IPS-15b (cell line): Measurements from ENCODE around the gene RNASE12.
"Not testable (repeated sequence)": the region's sequence is repeated elsewhere in the genome, so short reads cannot be mapped to it uniquely, and the experiment has no call there.

Source experiments
- H3K27me3 ChIP-seq: one replicate; pipeline ENCODE4 v1.6.1; 2013; ENCODE audit warnings: low read length; ENCODE audit not compliant: control insufficient read depth, insufficient read depth
- H3K36me3 ChIP-seq: one replicate; pipeline ENCODE4 v1.6.1; 2013; ENCODE audit warnings: low read length; ENCODE audit not compliant: control insufficient read depth, insufficient read depth
- H3K4me1 ChIP-seq: one replicate; pipeline ENCODE4 v1.6.1; 2013; ENCODE audit warnings: mild to moderate bottlenecking, low read length; ENCODE audit not compliant: control insufficient read depth, insufficient read depth
- H3K4me3 ChIP-seq: one replicate; pipeline ENCODE4 v1.5.1; 2013; ENCODE audit warnings: low read depth, low read length
- H3K9ac ChIP-seq: one replicate; pipeline ENCODE4 v1.6.1; 2013; ENCODE audit warnings: low read depth, mild to moderate bottlenecking, low read length
- H3K9me3 ChIP-seq: one replicate; pipeline ENCODE4 v1.6.1; 2013; ENCODE audit warnings: mild to moderate bottlenecking, low read length; ENCODE audit not compliant: control insufficient read depth, insufficient read depth

The RNASE12 gene

GRCh38 chr14:20569066-20569465 is 22.1 kb downstream of the RNASE12 start:
- no peaks in the 10 kb centered on the region for H3K36me3 ChIP-seq
- no peak overlapping the region for H3K4me3 ChIP-seq
- H3K4me1 ChIP-seq, result no peaks in the 10 kb centered on the region
- peaks cover 7% of the 10 kb centered on the region for H3K9me3 ChIP-seq
- H3K9ac ChIP-seq, result no peak overlapping the region
- H3K27me3 ChIP-seq, result no peaks in the 10 kb centered on the region

DNA sequence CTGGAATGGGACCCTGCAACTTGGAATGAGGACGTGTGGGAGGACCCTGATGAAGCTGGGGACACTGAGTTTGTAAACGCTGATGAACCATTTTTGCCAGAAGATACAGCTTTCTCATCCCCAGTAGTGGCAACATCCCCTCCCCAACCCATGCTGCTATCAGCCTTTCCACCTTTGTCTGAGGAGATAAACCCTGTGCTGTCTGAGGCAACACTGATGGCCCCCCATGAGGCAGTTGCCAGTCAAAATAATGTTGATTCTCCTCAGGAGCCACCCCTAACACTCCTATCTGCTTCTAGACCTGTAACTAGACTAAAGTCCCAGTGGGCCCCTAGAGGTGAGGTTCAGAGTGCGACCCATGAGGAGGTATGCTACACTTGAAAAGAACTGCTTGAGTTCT is 22.8 kb downstream of the RNASE12 start:
- Histone ChIP-seq H3K36me3 (no peaks in the 10 kb centered on the region), H3K9ac (no peak overlapping the region), H3K9me3 (peaks cover 7% of the 10 kb centered on the region), H3K27me3 (no peaks in the 10 kb centered on the region), H3K4me3 (no peak overlapping the region), H3K4me1 (no peaks in the 10 kb centered on the region)

GRCh38 chr14:20567199-20567598 is 24.0 kb downstream of the RNASE12 start:
- H3K4me1 ChIP-seq, H3K36me3 ChIP-seq, H3K9ac ChIP-seq, H3K4me3 ChIP-seq, H3K27me3 ChIP-seq, H3K9me3 ChIP-seq: not testable (repeated sequence)

- H3K27me3 ChIP-seq, result no peaks in the 10 kb centered on the region
- H3K36me3 ChIP-seq, result no peaks in the 10 kb centered on the region
- H3K4me1 ChIP-seq, result no peaks in the 10 kb centered on the region
- peaks cover 7% of the 10 kb centered on the region for H3K9me3 ChIP-seq
- no peak overlapping the region for H3K4me3 ChIP-seq
- no peak overlapping the region for H3K9ac ChIP-seq
Measured at GRCh38 chr14:20564501-20564997, 26.6 kb downstream of the RNASE12 start.

DNA sequence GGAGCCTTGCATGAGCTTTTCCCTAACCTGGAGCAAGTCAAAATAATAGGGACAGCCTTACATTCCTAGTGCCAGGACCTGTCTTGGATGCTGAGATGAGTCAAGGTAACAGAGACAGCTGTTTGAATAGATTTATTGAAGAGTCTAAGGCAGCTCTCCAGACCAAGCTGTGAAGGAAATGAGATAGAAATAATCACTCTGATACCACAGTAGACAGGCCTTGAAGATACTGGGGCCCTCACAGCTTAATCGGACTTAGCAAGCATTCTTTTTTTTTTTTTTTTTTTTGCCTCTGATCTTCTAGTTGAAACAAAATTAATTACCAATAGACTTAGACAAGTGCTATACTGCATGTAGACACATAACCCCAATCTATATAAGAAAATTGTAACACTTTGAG is 27.2 kb downstream of the RNASE12 start:
- Histone ChIP-seq H3K9me3 (peaks cover 1% of the 10 kb centered on the region), H3K4me1 (peaks cover 2% of the 10 kb centered on the region), H3K4me3 (no peak overlapping the region), H3K36me3 (no peaks in the 10 kb centered on the region), H3K9ac (no peak overlapping the region), H3K27me3 (no peaks in the 10 kb centered on the region)

DNA sequence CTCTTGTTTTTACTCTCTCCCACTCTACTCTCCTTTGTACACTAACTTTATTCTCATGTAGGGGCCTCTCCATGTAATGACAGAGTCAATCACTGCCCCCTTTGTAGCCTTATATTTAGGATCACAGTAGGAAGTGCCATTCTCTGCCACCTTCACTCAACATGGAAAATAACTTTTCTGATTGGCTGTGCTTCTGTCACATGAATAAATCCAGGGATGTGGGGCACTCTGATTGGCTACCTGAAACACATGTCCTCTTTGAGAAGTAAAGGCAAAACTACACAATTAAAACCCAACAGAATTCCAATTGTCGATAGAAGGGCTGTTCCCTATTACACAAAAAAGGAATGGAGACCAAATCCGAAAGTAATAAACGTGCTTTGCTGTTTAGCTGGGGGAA is 30.2 kb downstream of the RNASE12 start, which contains the start of gene RNASE9:
RNASE9 (minus strand) TSS at position 87 of the 400 bp plus-strand sequence.
- H3K4me1 ChIP-seq, result peaks cover 7% of the 10 kb centered on the region
- H3K9me3 ChIP-seq, result no peaks in the 10 kb centered on the region
- no peaks in the 10 kb centered on the region for H3K36me3 ChIP-seq
- H3K4me3 ChIP-seq, result no peak within 1 kb of the TSS
- H3K27me3 ChIP-seq, result no peaks in the 10 kb centered on the region
- no peak within 1 kb of the TSS for H3K9ac ChIP-seq

GRCh38 chr14:20559461-20559904 is 31.7 kb downstream of the RNASE12 start:
- Histone ChIP-seq H3K9ac (no peak overlapping the region), H3K9me3 (no peaks in the 10 kb centered on the region), H3K4me1 (peaks cover 7% of the 10 kb centered on the region), H3K36me3 (no peaks in the 10 kb centered on the region), H3K4me3 (no peak overlapping the region), H3K27me3 (no peaks in the 10 kb centered on the region)

DNA sequence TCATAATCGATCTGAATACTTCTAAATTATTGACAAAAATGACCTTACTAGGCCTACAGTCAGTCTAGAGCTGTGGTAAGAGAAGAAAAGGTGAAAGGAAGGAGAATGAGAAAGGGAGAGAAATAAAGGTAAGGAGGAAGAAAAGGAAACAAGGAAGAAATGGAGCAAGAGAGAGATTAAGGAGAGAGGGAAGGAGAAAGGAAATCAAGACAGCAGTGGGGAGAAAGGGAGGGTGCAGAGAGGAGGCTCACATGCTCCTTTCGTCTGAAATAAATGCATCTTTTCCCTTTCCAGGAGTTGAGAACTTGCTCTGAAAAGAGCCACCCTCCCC is 34.0 kb downstream of the RNASE12 start:
- H3K27me3 ChIP-seq, result no peaks in the 10 kb centered on the region
- no peak overlapping the region for H3K9ac ChIP-seq
- no peaks in the 10 kb centered on the region for H3K36me3 ChIP-seq
- H3K4me1 ChIP-seq, result peaks cover 7% of the 10 kb centered on the region
- H3K4me3 ChIP-seq, result no peak overlapping the region
- no peaks in the 10 kb centered on the region for H3K9me3 ChIP-seq

DNA sequence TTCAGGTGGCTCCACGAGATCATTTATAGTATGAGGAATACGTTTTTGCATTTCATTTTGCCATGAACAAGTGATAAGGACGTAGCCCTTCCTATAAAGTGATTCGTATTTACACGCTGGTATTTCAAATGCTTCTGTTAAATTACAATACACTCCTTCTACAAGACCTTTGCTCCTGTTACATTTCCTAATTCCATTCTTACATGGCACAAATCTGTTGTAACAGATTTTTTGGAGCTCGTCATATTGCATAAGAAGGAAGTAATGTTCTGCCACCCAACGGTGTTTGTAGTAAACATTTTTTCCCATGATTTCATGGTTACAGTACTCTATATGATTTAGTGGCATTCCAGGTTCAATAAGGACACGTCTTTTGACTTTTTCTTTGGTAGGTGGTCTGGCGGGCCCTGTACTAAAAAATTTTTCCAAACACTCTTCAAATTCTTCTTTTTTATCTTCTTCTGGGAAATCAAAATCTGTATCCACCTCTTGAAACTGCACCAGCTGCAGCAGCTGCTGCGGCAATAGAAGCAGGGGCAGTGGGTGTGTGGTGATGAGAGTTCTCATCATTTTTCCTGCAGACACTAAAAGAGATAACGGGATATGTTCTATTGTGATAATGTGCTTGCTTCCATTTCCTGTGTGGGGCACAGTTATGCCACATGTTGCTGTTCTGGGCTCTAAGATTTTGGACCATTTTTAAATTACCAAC is 34.5 kb downstream of the RNASE12 start:
- Histone ChIP-seq H3K36me3 (no peaks in the 10 kb centered on the region), H3K4me3 (no peak overlapping the region), H3K9ac (no peak overlapping the region), H3K9me3 (no peaks in the 10 kb centered on the region), H3K4me1 (peaks cover 7% of the 10 kb centered on the region), H3K27me3 (no peaks in the 10 kb centered on the region)

DNA sequence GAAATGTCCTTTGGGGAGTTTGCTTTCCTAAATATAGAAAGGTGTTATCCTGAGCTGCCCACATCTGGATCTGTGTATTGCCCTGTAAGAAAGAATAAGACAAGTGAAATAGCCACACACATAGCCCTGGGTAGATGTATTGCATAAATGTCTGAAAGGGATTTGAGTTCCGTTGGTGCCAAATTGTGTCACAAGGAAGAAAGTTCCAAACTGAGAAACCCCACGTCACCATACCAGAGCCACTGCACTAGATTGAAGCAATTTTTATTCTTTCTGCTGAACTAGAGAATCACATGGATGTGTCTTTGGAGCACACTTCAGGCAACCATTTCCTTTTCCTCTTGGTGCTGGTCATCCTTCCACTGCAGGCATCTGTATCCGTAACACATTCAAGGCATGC is 35.3 kb downstream of the RNASE12 start:
- Histone ChIP-seq H3K36me3 (no peaks in the 10 kb centered on the region), H3K4me3 (no peak overlapping the region), H3K27me3 (no peaks in the 10 kb centered on the region), H3K9ac (no peak overlapping the region), H3K9me3 (no peaks in the 10 kb centered on the region), H3K4me1 (peaks cover 7% of the 10 kb centered on the region)

GRCh38 chr14:20553024-20553423 is 38.2 kb downstream of the RNASE12 start:
- no peaks in the 10 kb centered on the region for H3K27me3 ChIP-seq
- H3K36me3 ChIP-seq, result no peaks in the 10 kb centered on the region
- H3K9me3 ChIP-seq, result no peaks in the 10 kb centered on the region
- H3K9ac ChIP-seq, result no peak overlapping the region
- H3K4me1 ChIP-seq, result no peaks in the 10 kb centered on the region
- H3K4me3 ChIP-seq, result no peak overlapping the region

- Histone ChIP-seq H3K4me3 (no peak overlapping the region), H3K36me3 (no peaks in the 10 kb centered on the region), H3K27me3 (no peaks in the 10 kb centered on the region), H3K4me1 (no peaks in the 10 kb centered on the region), H3K9me3 (no peaks in the 10 kb centered on the region), H3K9ac (no peak overlapping the region)
Measured at GRCh38 chr14:20551606-20552005, 39.6 kb downstream of the RNASE12 start.
